SK-N-MC (cell line): ENCODE results near the gene ZNF304.

Experiments used
- EZH2 ChIP-seq: fragments of 200-600 bp; sonication (generic); IDR thresholded peaks from one replicate; pipeline ENCODE4 v1.6.1; 2017; ENCODE audit warnings: antibody characterized with exemption
- POLR2AphosphoS5 ChIP-seq: IDR thresholded peaks from 2 replicates; pipeline ENCODE4 v1.6.1; 2012; ENCODE audit warnings: mild to moderate bottlenecking, low read depth, low read length, borderline replicate concordance

DNA sequence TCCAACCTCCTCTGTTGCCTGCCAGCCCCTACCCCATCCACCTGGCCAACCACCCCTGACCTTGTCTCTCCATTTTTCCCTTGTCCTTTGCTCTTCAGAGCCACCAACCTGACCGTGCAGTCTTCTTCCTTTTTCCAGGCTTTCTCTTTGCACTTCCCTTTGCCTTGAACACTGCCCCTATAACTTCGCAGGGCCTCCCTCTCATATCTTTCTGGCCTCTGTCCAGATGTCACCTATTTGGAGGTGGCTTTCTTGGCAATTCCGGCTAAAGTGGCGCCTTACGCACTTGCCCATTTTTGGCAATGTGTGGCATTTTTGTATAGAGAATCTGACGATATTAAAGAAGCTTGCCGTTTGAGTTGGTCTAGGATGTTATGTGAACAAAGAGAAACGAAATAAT lies 30.0 kb upstream of the ZNF304 start:
- TF ChIP-seq EZH2, result no peak
- TF ChIP-seq POLR2AphosphoS5, result no peak
